Measurements from ENCODE around the gene FOXN1. TPM values are rescaled to one million over a fixed set of nuclear protein-coding genes. Genes with fewer than 3 reads are reported as not detected.
A peak's percentile ranks its signal among the peaks of the same experiment; 100 is the strongest.

The FOXN1 gene
- total RNA-seq, 1 donor from 2014 or later, result not detected

DNA sequence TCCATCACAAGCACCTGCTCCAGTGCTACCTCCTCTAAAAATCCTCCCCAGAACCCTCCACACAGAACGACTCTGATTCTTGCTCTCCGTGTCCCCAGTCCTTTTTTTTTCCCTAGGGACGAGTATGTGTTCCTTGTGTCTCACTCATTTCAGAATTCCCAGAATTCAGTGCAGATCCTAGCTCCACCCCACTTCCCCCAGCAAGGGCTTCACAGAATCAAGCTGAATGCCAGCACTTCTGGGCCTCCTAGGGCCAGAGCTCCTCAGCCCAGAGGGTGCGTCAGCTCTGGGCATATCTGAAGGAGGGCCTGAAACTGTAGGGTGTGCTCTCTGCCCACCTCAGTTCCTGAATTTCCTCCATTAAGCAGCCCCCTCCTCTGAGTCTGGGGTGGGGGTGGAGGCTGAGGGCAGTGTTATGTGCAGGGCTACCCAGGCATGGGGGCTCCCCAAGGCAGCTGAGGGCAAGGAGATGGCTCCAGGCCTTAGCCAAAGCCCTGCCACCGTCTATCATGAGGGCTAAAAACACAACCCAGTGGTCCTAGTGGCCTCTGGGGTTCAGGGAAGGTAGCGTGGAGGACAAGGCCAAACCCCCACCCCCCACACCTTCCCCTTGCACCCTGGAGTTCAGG, 39.8 kb downstream of the FOXN1 start:
- no peaks in the 10 kb centered on the region for H3K27me3 ChIP-seq (ENCODE audit: control insufficient read depth, insufficient read depth, low read length)
- TF ChIP-seq, protein P1, sequence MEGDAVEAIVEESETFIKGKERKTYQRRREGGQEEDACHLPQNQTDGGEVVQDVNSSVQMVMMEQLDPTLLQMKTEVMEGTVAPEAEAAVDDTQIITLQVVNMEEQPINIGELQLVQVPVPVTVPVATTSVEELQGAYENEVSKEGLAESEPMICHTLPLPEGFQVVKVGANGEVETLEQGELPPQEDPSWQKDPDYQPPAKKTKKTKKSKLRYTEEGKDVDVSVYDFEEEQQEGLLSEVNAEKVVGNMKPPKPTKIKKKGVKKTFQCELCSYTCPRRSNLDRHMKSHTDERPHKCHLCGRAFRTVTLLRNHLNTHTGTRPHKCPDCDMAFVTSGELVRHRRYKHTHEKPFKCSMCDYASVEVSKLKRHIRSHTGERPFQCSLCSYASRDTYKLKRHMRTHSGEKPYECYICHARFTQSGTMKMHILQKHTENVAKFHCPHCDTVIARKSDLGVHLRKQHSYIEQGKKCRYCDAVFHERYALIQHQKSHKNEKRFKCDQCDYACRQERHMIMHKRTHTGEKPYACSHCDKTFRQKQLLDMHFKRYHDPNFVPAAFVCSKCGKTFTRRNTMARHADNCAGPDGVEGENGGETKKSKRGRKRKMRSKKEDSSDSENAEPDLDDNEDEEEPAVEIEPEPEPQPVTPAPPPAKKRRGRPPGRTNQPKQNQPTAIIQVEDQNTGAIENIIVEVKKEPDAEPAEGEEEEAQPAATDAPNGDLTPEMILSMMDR (IDR thresholded peaks at IDR 0.05; ENCODE audit: insufficient read depth, low read length, severe bottlenecking), result no peak
- peaks cover 3% of the 10 kb centered on the region for H3K36me3 ChIP-seq (ENCODE audit: control insufficient read depth, insufficient read depth, low read length)
- H3K4me3 ChIP-seq (ENCODE audit: low read depth, low read length), result no peak overlapping the region
- DNase-seq (ENCODE audit: low read depth) (no peak), FAIRE-seq (no peak)

DNA sequence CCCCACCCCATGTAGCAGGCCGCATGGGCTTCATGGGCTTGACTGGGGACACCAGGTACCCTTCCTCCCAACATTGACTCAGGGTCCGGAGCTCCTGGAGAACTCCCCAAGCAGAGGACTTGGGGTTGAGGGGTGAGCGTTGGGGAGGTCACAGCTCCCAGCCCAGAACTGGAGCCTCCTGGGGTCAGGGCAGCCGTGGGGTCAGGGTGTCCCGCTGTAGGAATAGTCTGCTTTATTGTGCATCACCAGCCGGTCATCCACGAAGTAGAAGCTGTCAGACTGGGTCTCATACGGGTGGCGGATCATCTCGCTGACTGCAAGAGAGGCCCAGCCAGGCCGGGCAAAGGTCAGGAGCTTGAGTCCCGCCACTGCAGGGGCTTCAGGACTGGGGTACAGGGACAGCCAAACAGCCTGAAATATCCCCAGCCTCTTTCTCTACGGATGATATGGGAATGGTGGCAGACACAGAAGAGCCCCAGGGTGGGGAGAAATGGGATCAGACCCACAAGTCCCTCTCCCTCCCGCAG, 41.0 kb downstream of the FOXN1 start:
- DNase-seq (ENCODE audit: low read depth) (no peak), FAIRE-seq (no peak)
- Histone ChIP-seq H3K36me3 (ENCODE audit: control insufficient read depth, insufficient read depth, low read length) (peaks cover 3% of the 10 kb centered on the region), H3K4me3 (ENCODE audit: low read depth, low read length) (no peak overlapping the region), H3K27me3 (ENCODE audit: control insufficient read depth, insufficient read depth, low read length) (no peaks in the 10 kb centered on the region)
- TF ChIP-seq, protein P1 (IDR thresholded peaks at IDR 0.05; ENCODE audit: insufficient read depth, low read length, severe bottlenecking), result no peak

DNA sequence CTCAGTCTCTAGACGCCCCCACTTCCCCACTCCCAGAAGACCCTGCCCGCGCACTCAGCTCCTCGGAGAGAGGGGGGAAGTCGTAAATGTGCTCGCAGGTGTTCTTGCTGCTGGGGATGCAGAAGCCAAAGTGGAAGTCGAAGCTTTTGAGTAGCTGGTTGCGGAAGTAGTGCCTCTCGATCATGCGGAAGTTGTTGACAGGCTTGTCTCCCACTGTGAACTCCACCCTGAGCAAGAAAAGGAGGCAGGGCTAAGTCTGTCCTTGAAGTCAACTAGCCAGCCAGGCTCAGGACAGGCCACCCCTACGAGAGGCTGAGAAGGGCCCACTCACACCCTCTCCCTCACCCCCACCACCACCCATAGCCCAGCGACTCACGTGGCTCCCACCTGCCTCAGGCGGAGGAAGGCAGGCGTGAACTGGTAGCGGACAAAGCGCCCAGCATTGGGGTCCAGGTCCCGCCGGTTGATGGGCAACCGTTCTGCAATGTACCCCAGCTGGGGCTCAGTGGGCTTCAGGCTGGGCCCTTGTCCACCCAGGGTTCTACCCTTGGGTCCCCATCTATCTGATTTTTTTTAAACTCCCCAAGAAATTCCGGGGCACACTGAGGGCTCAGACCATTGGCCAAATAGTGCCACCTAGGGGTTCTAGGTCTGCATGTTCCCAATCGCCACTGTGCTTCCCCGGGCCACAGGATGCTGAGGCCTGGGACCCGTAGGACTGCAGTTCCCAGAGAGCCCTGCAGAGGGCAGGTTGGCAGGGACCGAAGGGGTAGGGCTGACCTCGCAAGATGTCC, 41.7 kb downstream of the FOXN1 start:
- FAIRE-seq (no peak), DNase-seq (ENCODE audit: low read depth) (peak; percentile 56)
- Histone ChIP-seq H3K27me3 (ENCODE audit: control insufficient read depth, insufficient read depth, low read length) (no peaks in the 10 kb centered on the region), H3K36me3 (ENCODE audit: control insufficient read depth, insufficient read depth, low read length) (peaks cover 3% of the 10 kb centered on the region), H3K4me3 (ENCODE audit: low read depth, low read length) (no peak overlapping the region)
- TF ChIP-seq, protein P1 (IDR thresholded peaks at IDR 0.05; ENCODE audit: insufficient read depth, low read length, severe bottlenecking), result peak; percentile 92

DNA sequence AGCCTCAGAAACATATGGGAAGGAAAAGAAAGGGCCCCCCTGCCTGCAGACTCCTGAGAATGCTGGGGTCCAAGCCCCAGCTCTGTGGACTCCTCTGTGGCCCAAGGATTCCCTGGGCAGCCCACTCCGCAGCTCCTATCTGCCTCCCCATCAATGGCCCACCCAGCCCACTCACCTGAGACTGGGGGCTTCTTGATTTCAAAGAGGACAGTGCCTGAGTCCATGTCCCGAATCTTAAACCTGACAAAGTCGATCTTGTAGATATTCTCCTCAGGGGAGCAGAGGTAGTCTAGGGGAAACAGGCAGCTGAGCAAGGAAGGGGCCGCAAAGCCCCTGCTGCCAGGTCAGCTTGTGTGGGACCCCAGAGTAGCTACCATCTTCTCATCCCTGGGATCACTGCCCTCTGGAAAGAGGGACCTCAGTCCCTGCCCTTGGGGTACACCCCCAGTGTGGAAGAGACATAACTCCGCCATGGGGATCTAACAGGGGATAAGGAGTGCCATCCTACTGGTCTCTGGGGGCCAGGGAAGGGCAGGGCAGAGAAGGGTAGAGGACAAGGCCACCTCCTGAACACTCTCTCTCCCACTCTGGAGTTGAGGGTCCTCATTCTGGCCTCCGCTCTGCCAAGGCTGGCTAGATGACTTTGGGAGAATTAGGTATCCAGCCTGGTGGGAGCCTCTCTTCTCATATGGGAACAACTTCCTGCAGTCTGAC, 42.4 kb downstream of the FOXN1 start:
- TF ChIP-seq, protein P1 (IDR thresholded peaks at IDR 0.05; ENCODE audit: insufficient read depth, low read length, severe bottlenecking), result no peak
- DNase-seq (ENCODE audit: low read depth) (no peak), FAIRE-seq (no peak)
- Histone ChIP-seq H3K36me3 (ENCODE audit: control insufficient read depth, insufficient read depth, low read length) (peaks cover 3% of the 10 kb centered on the region), H3K4me3 (ENCODE audit: low read depth, low read length) (no peak overlapping the region), H3K27me3 (ENCODE audit: control insufficient read depth, insufficient read depth, low read length) (no peaks in the 10 kb centered on the region)

DNA sequence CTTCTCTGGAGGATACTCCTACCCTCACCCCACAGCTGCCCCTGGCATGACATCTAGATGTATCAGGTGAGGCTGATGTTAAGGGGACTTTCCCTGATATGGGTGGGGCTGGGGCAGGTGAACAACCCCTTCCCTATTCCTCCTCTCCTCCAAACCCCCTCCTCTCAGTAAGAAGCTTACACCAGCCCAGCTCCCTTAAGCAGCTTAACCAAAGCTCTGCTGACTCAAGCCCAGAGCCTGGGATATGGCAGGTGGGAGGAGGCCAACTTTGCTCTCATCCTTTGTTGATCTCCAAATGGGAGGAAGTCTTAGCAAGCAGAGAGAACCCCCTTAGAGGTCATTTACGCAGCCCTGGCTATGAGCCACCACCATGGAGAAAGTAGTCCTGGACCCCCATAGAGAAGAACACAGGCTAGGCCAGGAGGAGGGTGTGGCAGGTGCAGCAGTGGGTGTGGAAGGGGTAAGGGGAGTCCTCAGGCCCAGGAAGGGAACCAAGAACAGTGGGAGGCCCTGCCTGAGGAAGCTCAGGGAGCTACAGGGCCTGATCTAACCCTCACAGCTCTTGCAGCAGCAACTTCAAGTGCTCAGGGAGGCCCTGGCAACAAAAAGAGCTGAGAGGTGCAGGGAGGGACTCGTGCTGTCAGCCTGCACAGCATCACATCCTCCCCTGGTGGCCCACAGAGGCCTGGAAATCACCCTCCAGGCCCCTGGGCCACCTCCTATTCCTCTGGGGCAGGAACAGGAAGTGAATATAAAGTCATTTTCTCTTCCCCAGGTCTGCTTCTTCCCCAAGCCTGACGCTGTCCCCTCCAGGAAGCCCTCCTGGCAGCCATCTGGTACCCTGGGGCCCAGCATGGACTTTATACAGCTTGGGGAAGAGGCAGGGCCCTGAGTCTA, 43.3 kb downstream of the FOXN1 start:
- peaks cover 5% of the 10 kb centered on the region for H3K36me3 ChIP-seq (ENCODE audit: control insufficient read depth, insufficient read depth, low read length)
- H3K4me3 ChIP-seq (ENCODE audit: low read depth, low read length), result no peak overlapping the region
- FAIRE-seq, result no peak
- TF ChIP-seq, protein P1 (IDR thresholded peaks at IDR 0.05; ENCODE audit: insufficient read depth, low read length, severe bottlenecking), result no peak
- H3K27me3 ChIP-seq (ENCODE audit: control insufficient read depth, insufficient read depth, low read length), result no peaks in the 10 kb centered on the region
- no peak for DNase-seq (ENCODE audit: low read depth)
